ENCODE results near the gene ARHGEF19.
"Not testable (repeated sequence)": the region's sequence is repeated elsewhere in the genome, so short reads cannot be mapped to it uniquely, and the experiment has no call there.

The ARHGEF19 gene

DNA sequence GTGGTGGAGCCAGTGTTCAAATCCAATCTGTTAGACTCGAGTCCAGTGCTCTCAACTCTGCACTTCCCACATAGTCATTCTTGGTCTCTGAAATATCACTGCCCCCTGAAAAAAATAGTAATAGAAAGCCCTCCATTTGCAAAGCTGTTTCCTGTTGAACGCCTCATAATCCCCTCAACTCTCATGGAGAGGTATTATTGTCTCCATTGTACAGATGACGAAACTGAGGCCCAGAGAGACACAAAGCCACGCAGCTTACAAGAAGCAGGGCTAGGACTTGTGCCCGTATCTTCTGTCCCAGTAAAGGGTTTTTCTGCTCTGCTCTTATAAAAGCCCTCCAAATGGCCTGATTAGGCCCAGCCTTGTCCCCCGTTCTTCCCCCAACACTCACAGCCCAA is 6.2 kb upstream of the ARHGEF19 start:
- no peak for DNase-seq

GRCh38 chr1:16218014-16218673 is 5.7 kb upstream of the ARHGEF19 start:
- DNase-seq: no peak

- peak; percentile 97 for DNase-seq
Observed at GRCh38 chr1:16217061-16217785, 4.8 kb upstream of the ARHGEF19 start.

DNA sequence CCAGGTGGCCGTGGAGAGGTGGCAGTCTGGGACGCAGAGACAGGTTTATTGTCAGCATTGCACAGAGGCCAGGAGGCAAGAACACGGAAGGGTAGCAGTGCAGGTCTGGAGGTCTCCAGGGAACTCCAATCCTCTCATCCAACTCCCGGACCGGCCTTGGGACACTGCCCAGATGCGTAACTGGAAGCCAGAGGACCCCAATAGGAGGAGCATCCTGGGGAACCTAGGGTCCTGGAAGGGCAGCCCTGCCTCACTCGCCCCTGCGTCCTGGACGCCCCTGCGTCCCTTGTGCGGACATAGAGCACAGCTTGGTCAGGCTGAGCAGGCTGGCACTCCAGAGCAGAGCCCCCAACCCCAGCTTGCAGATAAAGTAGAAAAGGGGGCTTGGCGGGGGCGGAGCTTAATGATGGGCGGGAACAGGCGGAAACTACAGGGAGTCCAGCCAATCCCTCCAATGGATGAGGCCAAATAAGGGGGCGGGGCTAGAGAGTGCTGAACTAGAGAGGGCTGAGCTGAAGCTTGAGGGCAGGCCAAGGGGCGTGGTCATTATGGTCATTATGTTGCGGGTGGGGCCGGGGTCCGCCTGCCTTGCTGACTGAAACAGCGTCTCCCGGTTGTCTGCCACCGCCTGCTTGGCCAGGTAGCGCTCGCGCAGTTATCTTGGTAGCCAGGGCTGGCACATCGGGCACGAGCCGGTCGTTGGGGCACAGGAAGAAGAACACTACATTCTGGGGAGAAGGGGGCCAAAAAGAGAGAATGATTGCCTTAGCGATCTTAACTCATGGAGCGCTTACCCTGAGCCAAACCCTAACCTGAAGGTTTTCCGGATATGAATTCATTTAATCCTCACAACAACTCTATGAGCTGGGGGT is 3.7 kb upstream of the ARHGEF19 start:
- peak; percentile 82 for DNase-seq

- DNase-seq: not testable (repeated sequence)
Observed at GRCh38 chr1:16215240-16215639, 2.8 kb upstream of the ARHGEF19 start.

GRCh38 chr1:16213544-16213943 is 1.1 kb upstream of the ARHGEF19 start:
- DNase-seq: not testable (repeated sequence)

DNA sequence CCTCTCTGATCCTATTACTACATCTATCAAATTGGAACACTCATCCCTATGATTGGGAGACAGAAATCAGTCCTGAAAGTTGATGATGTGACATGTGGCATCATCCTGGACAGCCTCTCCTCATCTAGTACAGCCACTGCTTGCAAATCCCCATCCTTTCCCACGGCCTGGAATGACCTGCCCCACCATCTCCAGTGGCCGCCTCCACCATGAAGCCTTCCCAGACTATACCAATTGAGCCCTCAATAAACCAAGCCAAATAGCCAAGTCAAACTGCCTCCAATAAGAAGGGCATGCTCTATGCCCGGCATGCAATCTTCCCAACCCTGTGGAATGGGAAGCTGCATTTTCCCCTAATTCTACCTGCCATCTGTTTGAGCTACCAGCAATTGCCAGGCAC is 561 bp upstream of the ARHGEF19 start:
- no peak for DNase-seq

DNA sequence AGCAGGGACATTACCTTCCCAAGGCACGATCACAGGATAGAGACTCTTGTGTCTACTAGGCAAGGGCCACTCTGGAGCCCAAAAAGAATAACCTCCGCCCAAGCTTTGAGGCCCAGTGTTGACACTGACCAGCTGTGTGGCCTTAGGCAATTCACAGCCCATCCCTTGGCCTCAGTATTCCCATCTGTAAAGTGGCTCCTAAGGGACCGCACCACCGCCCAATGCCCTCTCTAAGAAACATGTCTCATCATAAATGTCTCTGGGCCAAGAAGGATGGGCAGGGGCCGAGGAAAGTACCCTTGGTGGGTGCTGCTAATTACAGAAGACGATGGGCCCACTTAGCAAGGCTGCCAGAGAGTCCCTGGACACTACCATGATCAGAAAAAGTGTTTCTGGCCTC is 628 bp downstream of the ARHGEF19 start:
- DNase-seq: no peak

DNA sequence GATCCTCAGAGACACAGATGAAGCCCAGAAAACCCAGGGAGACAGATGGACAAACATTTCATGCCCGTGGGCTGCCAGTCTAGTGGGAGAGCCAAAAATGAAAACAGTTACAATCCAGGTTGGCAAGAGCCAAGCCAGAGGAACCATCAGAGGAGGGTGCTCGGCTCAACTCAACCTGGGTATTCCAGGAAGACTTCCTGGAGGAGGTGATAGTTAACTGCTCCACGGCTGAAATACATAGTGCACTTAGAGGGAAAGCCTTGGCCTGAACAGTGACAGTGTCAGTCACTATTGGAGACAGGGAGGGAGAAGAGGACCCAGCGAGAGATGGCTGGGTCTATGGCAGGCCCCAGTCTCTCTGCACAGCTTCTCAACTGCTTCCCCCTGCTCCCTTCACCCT is 1.9 kb downstream of the ARHGEF19 start:
- DNase-seq: no peak

- no peak for DNase-seq
Observed at GRCh38 chr1:16209847-16210407, 2.5 kb downstream of the ARHGEF19 start.

GRCh38 chr1:16209132-16209846 is 3.2 kb downstream of the ARHGEF19 start:
- no peak for DNase-seq

DNA sequence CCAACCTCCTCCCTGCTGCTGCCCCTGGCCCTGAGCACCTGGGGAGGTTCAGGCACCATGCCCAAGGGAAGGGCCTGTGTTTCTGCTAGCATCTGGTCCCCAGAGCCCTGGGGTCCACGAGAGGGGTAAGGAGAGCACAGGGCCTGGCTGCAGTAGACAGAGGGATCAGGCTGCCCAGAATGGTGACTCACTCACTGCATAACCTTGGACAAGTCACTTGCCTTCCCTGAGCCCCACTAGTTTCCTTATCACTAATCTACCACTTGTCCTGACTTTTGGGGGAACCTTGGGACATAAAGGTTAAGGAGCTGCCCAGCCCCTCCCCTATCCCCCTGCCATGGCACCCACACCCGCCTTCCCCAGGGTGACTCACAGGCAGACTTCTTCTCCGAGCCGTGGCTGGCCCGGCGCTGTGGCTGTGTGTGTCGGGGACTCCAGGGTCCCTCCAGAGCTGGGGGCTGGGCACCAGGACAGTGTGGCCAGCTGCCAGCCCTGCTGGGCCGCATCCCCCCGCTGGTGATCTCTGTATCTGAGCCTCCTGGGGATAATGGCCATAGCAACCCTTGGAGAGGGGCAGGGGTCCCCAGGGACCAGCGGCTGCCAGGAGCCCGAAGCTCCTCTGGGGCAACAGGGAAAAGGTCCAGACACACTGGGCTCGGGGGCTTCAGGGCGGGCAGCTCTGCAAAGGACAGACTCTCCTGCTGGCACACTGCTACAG is 4.0 kb downstream of the ARHGEF19 start:
- DNase-seq: no peak

DNA sequence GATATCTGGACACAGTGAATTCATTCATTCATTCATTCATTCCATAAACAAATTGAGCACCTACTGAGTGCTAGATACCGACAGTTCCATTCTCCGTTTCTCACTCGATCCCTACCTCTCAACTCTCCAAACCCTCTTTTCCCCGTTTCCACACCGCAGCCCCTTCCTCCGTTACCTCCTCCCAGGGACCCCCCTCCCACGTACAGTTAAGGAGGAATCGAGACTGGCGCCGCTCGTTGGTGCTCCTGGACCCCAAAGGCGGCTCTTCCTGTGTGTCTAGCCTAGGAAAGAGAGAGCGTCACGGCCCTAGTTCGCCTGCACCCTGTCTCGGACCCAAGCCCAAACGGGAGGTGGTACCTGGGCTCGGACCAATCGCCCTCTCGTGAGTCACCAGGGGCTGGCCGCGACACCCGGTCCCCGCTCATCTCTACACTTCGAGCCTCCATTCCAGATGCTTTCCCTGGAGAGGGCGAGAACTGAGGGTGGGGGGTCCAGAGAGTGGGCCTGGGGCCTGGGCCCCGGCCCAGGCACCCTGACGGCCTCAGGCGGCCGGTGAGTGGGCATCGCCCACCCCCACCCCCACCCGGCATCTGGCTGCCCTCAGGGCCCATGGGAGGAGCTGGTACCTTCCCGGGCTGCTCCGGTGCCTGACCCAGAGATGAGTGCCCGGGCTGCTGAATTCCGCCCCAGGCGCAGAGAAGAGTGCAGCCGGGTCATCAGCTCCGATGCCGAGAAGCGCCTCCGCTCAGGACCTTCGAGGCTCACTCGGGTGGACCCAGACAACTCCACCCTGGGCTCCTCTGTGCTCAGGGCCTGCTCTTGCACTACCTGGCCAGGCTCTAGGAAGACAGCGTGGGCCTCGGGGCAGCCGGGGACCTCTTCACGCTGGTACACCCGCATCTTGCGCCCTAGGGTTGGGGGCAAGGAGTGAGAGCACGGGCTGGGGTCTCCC is 4.9 kb downstream of the ARHGEF19 start:
- no peak for DNase-seq

DNA sequence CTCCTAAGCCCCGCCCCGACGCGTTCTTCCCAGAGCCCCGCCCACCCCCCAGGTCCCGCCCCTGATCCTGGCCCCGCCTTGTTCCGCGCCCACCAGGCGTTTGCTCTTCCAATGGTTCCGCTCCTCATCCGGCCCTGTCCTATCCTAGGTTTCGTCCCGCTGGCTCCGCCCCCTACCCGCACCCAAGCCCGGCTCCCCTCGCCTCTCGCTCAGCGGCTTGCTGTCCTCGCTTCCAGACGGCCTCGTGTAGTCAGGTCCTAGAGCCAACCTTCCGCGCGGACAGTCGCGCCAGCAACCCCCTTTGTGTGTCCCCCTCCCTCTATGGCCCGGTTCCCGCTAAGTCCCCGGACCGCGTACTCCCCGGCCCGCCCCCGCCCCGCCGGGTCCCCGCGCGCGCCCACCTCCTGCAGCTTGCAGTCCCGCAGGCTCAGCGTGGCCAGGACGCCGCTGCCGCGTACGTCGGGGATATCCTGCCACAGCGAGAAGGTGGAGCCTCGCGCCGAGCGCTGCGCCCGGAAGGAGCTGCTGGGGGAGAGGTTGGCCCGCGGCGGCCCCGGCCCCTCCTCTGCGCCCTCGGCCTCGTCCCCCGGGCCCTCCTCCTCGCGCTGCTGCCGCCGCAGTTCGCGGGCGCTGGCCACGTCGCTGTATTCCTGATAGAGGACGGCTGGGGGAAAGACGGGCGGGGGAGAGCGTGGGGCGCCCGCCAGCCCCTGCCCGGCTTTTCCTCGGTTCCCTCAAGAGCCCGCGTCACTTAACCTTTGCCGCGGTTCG is 5.7 kb downstream of the ARHGEF19 start:
- peak; percentile 96 for DNase-seq

DNA sequence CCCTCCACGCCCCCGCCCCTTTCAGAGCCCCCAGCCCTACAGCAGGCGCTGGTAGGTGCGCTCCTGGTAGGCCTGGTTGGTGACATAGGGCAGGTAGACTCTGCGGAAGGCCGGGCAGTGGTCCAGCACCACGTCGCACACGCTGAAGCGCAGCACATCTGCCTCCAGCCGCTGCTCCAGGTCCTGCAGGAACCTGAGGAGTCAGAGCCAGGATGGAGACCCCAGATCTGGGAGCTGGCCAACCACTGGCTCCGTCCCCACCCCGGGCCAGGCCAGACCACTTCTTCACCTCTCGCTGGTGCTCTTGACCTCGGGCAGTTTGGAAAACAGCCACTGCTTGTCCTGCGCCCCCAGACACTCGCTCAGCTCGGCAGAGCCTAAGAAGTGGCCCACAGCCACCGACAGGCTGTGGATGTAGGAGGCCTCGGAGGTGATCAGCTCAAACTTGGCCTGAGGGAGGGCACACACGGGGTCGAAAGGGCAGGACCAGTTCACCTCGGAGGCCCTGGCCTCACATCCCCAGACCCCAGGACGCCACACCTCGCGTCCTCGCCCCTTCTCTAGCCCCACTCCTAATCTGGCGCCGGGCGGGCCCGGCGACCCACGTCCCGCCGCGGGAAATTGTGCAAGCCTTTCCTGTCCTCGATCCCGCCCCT is 6.4 kb downstream of the ARHGEF19 start:
- peak; percentile 6 for DNase-seq

- DNase-seq: no peak
Observed at GRCh38 chr1:16205334-16205671, 7.1 kb downstream of the ARHGEF19 start.

DNA sequence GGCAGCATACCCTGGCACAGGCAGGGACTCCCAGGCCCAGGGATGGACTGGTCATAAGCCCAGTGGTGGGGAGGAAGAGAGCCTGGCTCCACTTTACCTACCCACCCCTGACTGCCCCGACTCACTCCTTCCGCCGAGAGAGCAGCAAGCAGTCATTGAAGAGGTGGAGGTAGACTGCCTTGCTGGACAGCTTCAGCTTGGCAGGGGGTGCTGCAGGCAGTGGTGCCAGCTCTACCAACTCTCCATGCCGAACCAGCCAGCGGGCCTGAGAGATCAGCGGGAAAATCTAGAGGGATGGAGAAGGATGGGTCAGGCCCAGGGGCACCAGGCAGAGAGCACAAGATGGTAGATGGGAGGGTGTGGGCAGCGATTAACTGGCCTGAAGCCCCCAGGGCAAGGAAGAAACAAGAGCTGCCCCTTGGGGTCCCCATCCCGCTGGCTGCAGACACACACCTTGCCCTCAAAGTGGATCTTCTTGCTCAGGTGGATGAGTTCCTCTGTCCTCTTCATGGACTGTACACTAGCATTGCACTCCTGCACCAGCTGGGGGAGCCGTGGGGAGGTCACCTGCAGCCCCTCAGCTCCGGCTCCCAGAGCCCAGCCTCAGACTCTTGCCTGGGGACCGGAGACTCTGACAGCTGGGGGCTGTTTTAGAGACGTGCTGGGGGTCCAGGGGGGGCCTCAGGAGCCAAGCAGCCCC is 7.7 kb downstream of the ARHGEF19 start:
- DNase-seq: peak; percentile 25

GRCh38 chr1:16204216-16204615 is 8.2 kb downstream of the ARHGEF19 start:
- DNase-seq: no peak

DNA sequence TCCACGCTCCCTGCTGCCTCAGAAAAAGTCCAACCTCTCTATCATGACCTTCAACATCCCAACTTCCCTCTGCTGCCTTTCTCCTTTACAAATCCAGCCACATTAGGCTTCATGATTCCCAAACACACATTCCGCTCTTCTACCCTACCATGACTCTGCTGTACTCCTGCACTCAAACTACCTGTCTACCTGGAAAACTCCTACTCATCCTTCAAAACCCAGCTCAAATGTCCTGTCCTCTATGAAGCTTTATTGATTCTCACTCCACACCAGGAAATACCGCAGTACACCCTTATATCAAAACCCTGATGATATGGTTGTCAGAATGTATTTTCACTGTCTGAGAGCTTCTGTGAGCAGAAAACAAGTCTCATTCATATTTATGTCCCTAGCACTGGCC is 8.9 kb downstream of the ARHGEF19 start:
- no peak for DNase-seq

Data from CD4-positive, alpha-beta T cell treated with Interleukin-17A for 1 hour (primary cell).